T-helper 1 cell treated with Interleukin-12 subunit alpha and Interleukin-12 subunit beta and Interleukin-4 antibody, amounts not matched to agents 30 ng/mL and 1 ng/mL, for 36 hours (primary cell): ENCODE measurements around the gene SGCE. TPM values are rescaled to one million over a fixed set of nuclear protein-coding genes. Genes with fewer than 3 reads are reported as not detected.

Source experiments
- intact Hi-C: fragments of 100-400 bp; cut with micrococcal nuclease; formaldehyde crosslinking; loops from one replicate; pipeline ENCODE4 v1.15.1; 2024
- total RNA-seq: library from RNA; stranded (reverse); gene quantifications from 2 replicates; pipeline ENCODE4 v1.2.3, GENCODE V29; 2022

The SGCE gene
- total RNA-seq, 1 donor from 2014 or later = 0.32 TPM

GRCh38 chr7:94658826-94659225, 2.9 kb upstream of the SGCE start:
- intact Hi-C loops = loop anchor here (1.0 to 10.0 kb wide), 6 partner anchors 149 to 1542 kb away; partner anchors contain the start of genes BET1 and SAMD9

- intact Hi-C loops = loop anchor here (1.0 to 10.0 kb wide), 9 partner anchors 37 to 1541 kb away; partner anchors contain the start of genes BET1, COL1A2 and SAMD9
These were observed 2.1 kb upstream of the SGCE start for GRCh38 chr7:94657771-94658693.

GRCh38 chr7:94656925-94657731, 1.2 kb upstream of the SGCE start:
- intact Hi-C loops = loop anchor here (2.0 to 10.0 kb wide), 6 partner anchors 36 to 1540 kb away; partner anchors contain the start of genes COL1A2 and SAMD9

- intact Hi-C loops = loop anchor here (2.0 to 10.0 kb wide), 6 partner anchors 36 to 1539 kb away; partner anchors contain the start of genes COL1A2 and SAMD9
These were observed 658 bp upstream of the SGCE start for GRCh38 chr7:94656658-94656924.

GRCh38 chr7:94655126-94655847, 646 bp downstream of the SGCE start:
- intact Hi-C loops = loop anchor here (5.0 to 10.0 kb wide), 3 partner anchors 677 to 1538 kb away; partner anchors contain the start of gene SAMD9

GRCh38 chr7:94654783-94655125, 1.2 kb downstream of the SGCE start:
- intact Hi-C loops = loop anchor here (5.0 to 10.0 kb wide), 3 partner anchors 678 to 1537 kb away; partner anchors contain the start of gene SAMD9

GRCh38 chr7:94650147-94651051, 5.5 kb downstream of the SGCE start:
- intact Hi-C loops = loop anchor here (10.0 kb wide), 1 partner anchor 824 kb away; no protein-coding TSS in a partner anchor

- intact Hi-C loops = no loop called here
These were observed 6.5 kb downstream of the SGCE start for GRCh38 chr7:94649450-94649849.

- intact Hi-C loops = no loop called here
These were observed 7.2 kb downstream of the SGCE start for GRCh38 chr7:94648731-94649130.

- intact Hi-C loops = no loop called here
These were observed 8.6 kb downstream of the SGCE start for GRCh38 chr7:94647295-94647694.

GRCh38 chr7:94643771-94644545, 12.0 kb downstream of the SGCE start:
- intact Hi-C loops = no loop called here

- intact Hi-C loops = no loop called here
These were observed 12.9 kb downstream of the SGCE start for GRCh38 chr7:94642838-94643653.

GRCh38 chr7:94639384-94639783, 16.5 kb downstream of the SGCE start:
- intact Hi-C loops = no loop called here

GRCh38 chr7:94635687-94636086, 20.2 kb downstream of the SGCE start:
- intact Hi-C loops = no loop called here

GRCh38 chr7:94634502-94634901, 21.4 kb downstream of the SGCE start:
- intact Hi-C loops = no loop called here

GRCh38 chr7:94633687-94634086, 22.2 kb downstream of the SGCE start:
- intact Hi-C loops = no loop called here

- intact Hi-C loops = no loop called here
These were observed 23.0 kb downstream of the SGCE start for GRCh38 chr7:94633014-94633341.

GRCh38 chr7:94632338-94633013, 23.5 kb downstream of the SGCE start:
- intact Hi-C loops = no loop called here
